CD14-positive monocyte (primary cell): ENCODE data around the gene LMTK3. TPM values are rescaled to one million over a fixed set of nuclear protein-coding genes. Genes with fewer than 3 reads are reported as not detected.

ENCODE experiments used
- DNase-seq, 3 donors: peaks; one replicate each; pipeline ENCODE4 v3.0.0-alpha.2; 2011 to 2022
- H2AFZ ChIP-seq: 2 replicates; pipeline ENCODE4 v1.6.0; 2012; ENCODE audit warnings: mild to moderate bottlenecking, low read depth, low read length, inconsistent platforms; ENCODE audit not compliant: insufficient read depth, poor library complexity, severe bottlenecking
- H3K27ac ChIP-seq, 2 donors: 1 replicate in 1 of 2; 2 replicates in 1 of 2; pipeline ENCODE4 v1.5.1; 2012 to 2013; ENCODE audit warnings: low read length in 2 of 2, control low read depth in 1 of 2, inconsistent platforms in 1 of 2, low read depth in 1 of 2, mild to moderate bottlenecking in 1 of 2
- H3K27me3 ChIP-seq, 2 donors: one replicate each; pipeline versions ENCODE4 v1.6.0 to v1.6.1; 2011 to 2013; ENCODE audit warnings: low read length in 2 of 2; ENCODE audit not compliant: control insufficient read depth in 2 of 2, insufficient read depth in 2 of 2
- H3K36me3 ChIP-seq, 2 donors: replicated peaks in 1 of 2; 1 replicate in 1 of 2; 2 replicates in 1 of 2; pipeline versions ENCODE4 v1.5.1 to v1.6.1; 2012 to 2013; ENCODE audit warnings: low read length in 2 of 2, control low read depth in 1 of 2, inconsistent platforms in 1 of 2, mild to moderate bottlenecking in 1 of 2; ENCODE audit not compliant: insufficient read depth in 2 of 2, control insufficient read depth in 1 of 2
- H3K4me1 ChIP-seq, 2 donors: 1 replicate in 1 of 2; 2 replicates in 1 of 2; pipeline versions ENCODE4 v1.5.1 to v1.6.1; 2012 to 2013; ENCODE audit warnings: low read length in 2 of 2, control low read depth in 1 of 2, inconsistent platforms in 1 of 2, mild to moderate bottlenecking in 1 of 2, moderate library complexity in 1 of 2; ENCODE audit not compliant: insufficient read depth in 2 of 2, control insufficient read depth in 1 of 2
- H3K4me2 ChIP-seq: replicated peaks from 2 replicates; pipeline ENCODE3; 2012; ENCODE audit warnings: low read length, moderate library complexity, mild to moderate bottlenecking; ENCODE audit not compliant: poor library complexity, severe bottlenecking; ENCODE audit errors: extremely low read depth
- H3K4me3 ChIP-seq, 3 experiments: fragments of 200-600 bp in 1 of 3; sonication (generic) in 1 of 3; replicated peaks in 1 of 3; 1 replicate in 2 of 3; 2 replicates in 1 of 3; pipeline ENCODE4 v1.5.1; 2011 to 2013; ENCODE audit warnings: low read length in 3 of 3, mild to moderate bottlenecking in 3 of 3, control low read depth in 2 of 3, low read depth in 2 of 3, inconsistent platforms in 1 of 3, moderate library complexity in 1 of 3
- H3K79me2 ChIP-seq: 2 replicates; pipeline ENCODE4 v1.6.0; 2012; ENCODE audit warnings: mild to moderate bottlenecking, control low read depth, inconsistent platforms, low read length, moderate library complexity; ENCODE audit not compliant: insufficient read depth
- H3K9ac ChIP-seq: 2 replicates; pipeline ENCODE4 v1.6.0; 2017; ENCODE audit warnings: low read length, mild to moderate bottlenecking; ENCODE audit not compliant: insufficient read depth, poor library complexity, severe bottlenecking
- H3K9me3 ChIP-seq, 2 donors: replicated peaks in 1 of 2; 1 replicate in 1 of 2; 2 replicates in 1 of 2; pipeline versions ENCODE4 v1.5.1 to v1.6.1; 2012 to 2013; ENCODE audit warnings: low read length in 2 of 2, control low read depth in 1 of 2; ENCODE audit not compliant: control insufficient read depth in 1 of 2, insufficient read depth in 1 of 2
- H4K20me1 ChIP-seq: 2 replicates; pipeline ENCODE4 v1.6.0; 2012; ENCODE audit warnings: mild to moderate bottlenecking, low read length, control low read depth, moderate library complexity; ENCODE audit not compliant: insufficient read depth
- H3K27ac Mint-ChIP-seq, 7 donors: one replicate each; pipeline ENCODE4 v1.8.0; 2020; ENCODE audit warnings: mild to moderate bottlenecking in 7 of 7, mixed read lengths in 7 of 7, moderate library complexity in 6 of 7, inconsistent platforms in 2 of 7
- H3K27me3 Mint-ChIP-seq, 3 donors: one replicate each; pipeline ENCODE4 v1.8.0; 2021 to 2022; ENCODE audit warnings: low read depth in 3 of 3, mild to moderate bottlenecking in 3 of 3, mixed read lengths in 3 of 3, moderate library complexity in 3 of 3, inconsistent platforms in 1 of 3
- H3K36me3 Mint-ChIP-seq, 2 donors: one replicate each; pipeline ENCODE4 v1.8.0; 2020; ENCODE audit warnings: mixed read lengths in 2 of 2, inconsistent platforms in 1 of 2, mild to moderate bottlenecking in 1 of 2
- H3K4me1 Mint-ChIP-seq: one replicate; pipeline ENCODE4 v1.8.0; 2020; ENCODE audit warnings: mild to moderate bottlenecking, mixed read lengths
- H3K4me3 Mint-ChIP-seq, 2 donors: one replicate each; pipeline ENCODE4 v1.8.0; 2020; ENCODE audit warnings: mild to moderate bottlenecking in 2 of 2, mixed read lengths in 2 of 2, moderate library complexity in 1 of 2
- H3K9me3 Mint-ChIP-seq, 7 donors: one replicate each; pipeline ENCODE4 v1.8.0; 2020 to 2022; ENCODE audit warnings: mixed read lengths in 7 of 7, mild to moderate bottlenecking in 6 of 7, moderate library complexity in 6 of 7, inconsistent platforms in 2 of 7
- CTCF ChIP-seq: fragments of 200-600 bp; IDR thresholded peaks from one replicate; pipeline ENCODE4 v1.8.0; 2022; ENCODE audit warnings: antibody characterized with exemption, mild to moderate bottlenecking
- WGBS: methylation state at CpG from one replicate; pipeline ENCODE4 v1.1.5; 2013; ENCODE audit warnings: missing lambda C conversion rate; ENCODE audit not compliant: insufficient coverage; 5-methylcytosine and 5-hydroxymethylcytosine counted together
- intact Hi-C, 2 donors: fragments of 100-400 bp; cut with micrococcal nuclease; formaldehyde crosslinking; loops; one replicate each; pipeline versions ENCODE4 v1.15.0 to v1.15.1; 2023
- polyA plus RNA-seq, 3 donors: library from polyadenylated mRNA; depleted of rRNA in 1 of 3; unstranded in 2 of 3; stranded (reverse) in 1 of 3; fragments of 300-500 nt in 2 of 3; fragments of >200 nt in 1 of 3; fragmentation: Illumina TruSeq in 2 of 3; gene quantifications; 1 replicate in 2 of 3; 2 replicates in 1 of 3; pipeline ENCODE4 v1.2.3, GENCODE V29; 2012 to 2021

Gene LMTK3
- polyA plus RNA-seq, 3 donors = 0.08 TPM; not detected in 2

GRCh38 chr19:48518207-48518606 is 6.6 kb upstream of the LMTK3 start:
- no peak overlapping the region for H2AFZ ChIP-seq
- H3K79me2 ChIP-seq = no peaks in the 10 kb centered on the region
- intact Hi-C loops = no loop called here
- no peak overlapping the region for H3K9ac ChIP-seq
- Mint-ChIP-seq H3K27ac (no peak overlapping the region), H3K4me1 (peaks cover 3% of the 10 kb centered on the region), H3K36me3 (no peaks in the 10 kb centered on the region), H3K27me3 (peaks cover 5 to 12% (median 7%) of the 10 kb centered on the region in 3 donors), H3K9me3 (peaks cover 0 to 3% (median 0%) of the 10 kb centered on the region in 7 donors), H3K4me3 (no peak overlapping the region)
- H3K27me3 ChIP-seq = peaks cover under 1 to 3% of the 10 kb centered on the region in 2 donors
- H3K4me2 ChIP-seq = no peak overlapping the region
- no peak for TF ChIP-seq CTCF
- H3K27ac ChIP-seq = no peak overlapping the region
- H3K4me3 ChIP-seq = no peak overlapping the region
- WGBS = no CpG with 5 or more reads among the region's 3 CpGs
- no peak for DNase-seq
- H3K36me3 ChIP-seq = no peaks in the 10 kb centered on the region
- H4K20me1 ChIP-seq = no peaks in the 10 kb centered on the region
- no peaks in the 10 kb centered on the region for H3K9me3 ChIP-seq
- peaks cover 5 to 9% of the 10 kb centered on the region in 2 donors for H3K4me1 ChIP-seq

- no peak overlapping the region for H3K4me3 Mint-ChIP-seq
- H3K27ac Mint-ChIP-seq = peak overlapping the region in 1 of 7 donors; percentile 47
- no peak overlapping the region for H3K9ac ChIP-seq
- DNase-seq = no peak
- no peaks in the 10 kb centered on the region for H4K20me1 ChIP-seq
- H3K27ac ChIP-seq = no peak overlapping the region
- intact Hi-C loops = no loop called here
- peaks cover 11 to 12% of the 10 kb centered on the region in 2 donors for H3K4me1 ChIP-seq
- H3K36me3 Mint-ChIP-seq = no peaks in the 10 kb centered on the region
- no peaks in the 10 kb centered on the region for H3K79me2 ChIP-seq
- 91% methylated on average over 8 of the region's 8 CpGs for WGBS
- peaks cover 3% of the 10 kb centered on the region for H3K4me1 Mint-ChIP-seq
- peaks cover 0 to 2% (median 0%) of the 10 kb centered on the region in 7 donors for H3K9me3 Mint-ChIP-seq
- H3K27me3 ChIP-seq = peaks cover 14 to 19% of the 10 kb centered on the region in 2 donors
- H3K4me3 ChIP-seq = no peak overlapping the region
- no peak overlapping the region for H2AFZ ChIP-seq
- peaks cover 3 to 12% (median 5%) of the 10 kb centered on the region in 3 donors for H3K27me3 Mint-ChIP-seq
- no peak overlapping the region for H3K4me2 ChIP-seq
- no peaks in the 10 kb centered on the region for H3K36me3 ChIP-seq
- peaks cover 0 to 11% of the 10 kb centered on the region in 2 donors for H3K9me3 ChIP-seq
- no peak for TF ChIP-seq CTCF
These were observed 4.9 kb upstream of the LMTK3 start for GRCh38 chr19:48516536-48516935.
